ENCODE data around the gene UMODL1. TPM values are rescaled to one million over a fixed set of nuclear protein-coding genes. Genes with fewer than 3 reads are reported as not detected.

UMODL1 gene
- total RNA-seq, 2 donors from 2014 or later, result 0.35 to 0.37 TPM

DNA sequence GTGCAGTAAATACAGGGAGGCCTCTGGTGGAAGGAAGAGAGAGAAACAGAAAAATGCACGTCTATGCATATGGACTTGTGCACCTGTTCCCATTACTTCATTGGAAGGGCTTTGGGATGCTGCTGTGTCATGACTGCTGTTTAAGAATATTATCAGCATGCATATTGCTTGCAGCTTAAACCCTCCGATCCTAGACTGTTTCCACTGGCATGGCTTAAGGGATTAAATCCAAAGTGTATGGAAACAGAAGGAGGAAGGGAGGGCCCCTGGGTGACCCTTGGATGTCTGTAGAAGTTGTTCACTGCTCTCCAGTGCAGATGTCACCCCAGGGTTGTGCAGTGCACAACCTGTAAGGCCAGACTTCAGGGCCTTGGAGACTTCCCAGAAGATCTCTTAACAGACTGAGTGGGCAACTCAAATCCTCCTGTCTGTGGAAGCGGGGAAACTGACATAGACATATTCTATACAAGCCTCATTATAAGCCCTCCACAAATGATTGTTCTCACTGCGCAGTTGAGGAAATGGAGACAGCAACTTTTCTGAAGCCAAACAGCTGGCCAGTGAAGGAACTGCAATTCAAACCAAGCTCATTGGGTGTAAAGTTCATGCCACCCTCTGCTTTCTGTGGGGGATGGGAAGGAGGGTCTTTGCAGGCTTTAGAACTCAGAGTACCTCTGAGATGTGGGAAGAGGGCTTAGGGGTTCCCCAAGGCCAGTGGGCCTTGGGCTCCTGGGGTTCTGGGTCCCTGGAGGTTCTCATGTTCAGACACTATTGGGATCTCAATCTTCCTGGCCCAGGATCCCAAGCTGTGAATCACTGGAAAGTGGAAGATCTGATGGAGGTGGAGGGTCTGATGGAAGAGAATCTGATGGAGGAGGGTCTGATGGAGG is 73.8 kb downstream of the UMODL1 start:
- Histone ChIP-seq H3K9me3 (no peaks in the 10 kb centered on the region), H3K27me3 (no peaks in the 10 kb centered on the region), H3K27ac (no peak overlapping the region), H3K36me3 (no peaks in the 10 kb centered on the region), H3K9ac (ENCODE audit: low read depth in 2 of 2, low read length in 2 of 2) (no peak overlapping the region), H3K4me1 (peaks cover 4% of the 10 kb centered on the region), H3K4me3 (no peak overlapping the region)
- TF ChIP-seq, protein P1, sequence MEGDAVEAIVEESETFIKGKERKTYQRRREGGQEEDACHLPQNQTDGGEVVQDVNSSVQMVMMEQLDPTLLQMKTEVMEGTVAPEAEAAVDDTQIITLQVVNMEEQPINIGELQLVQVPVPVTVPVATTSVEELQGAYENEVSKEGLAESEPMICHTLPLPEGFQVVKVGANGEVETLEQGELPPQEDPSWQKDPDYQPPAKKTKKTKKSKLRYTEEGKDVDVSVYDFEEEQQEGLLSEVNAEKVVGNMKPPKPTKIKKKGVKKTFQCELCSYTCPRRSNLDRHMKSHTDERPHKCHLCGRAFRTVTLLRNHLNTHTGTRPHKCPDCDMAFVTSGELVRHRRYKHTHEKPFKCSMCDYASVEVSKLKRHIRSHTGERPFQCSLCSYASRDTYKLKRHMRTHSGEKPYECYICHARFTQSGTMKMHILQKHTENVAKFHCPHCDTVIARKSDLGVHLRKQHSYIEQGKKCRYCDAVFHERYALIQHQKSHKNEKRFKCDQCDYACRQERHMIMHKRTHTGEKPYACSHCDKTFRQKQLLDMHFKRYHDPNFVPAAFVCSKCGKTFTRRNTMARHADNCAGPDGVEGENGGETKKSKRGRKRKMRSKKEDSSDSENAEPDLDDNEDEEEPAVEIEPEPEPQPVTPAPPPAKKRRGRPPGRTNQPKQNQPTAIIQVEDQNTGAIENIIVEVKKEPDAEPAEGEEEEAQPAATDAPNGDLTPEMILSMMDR (IDR thresholded peaks at IDR 0.05), result no peak
- intact Hi-C loops (cut with DNase I), result loop anchor here (5.0 kb wide), 1 partner anchor 112 kb away; no protein-coding TSS in a partner anchor
- DNase-seq, result no peak

DNA sequence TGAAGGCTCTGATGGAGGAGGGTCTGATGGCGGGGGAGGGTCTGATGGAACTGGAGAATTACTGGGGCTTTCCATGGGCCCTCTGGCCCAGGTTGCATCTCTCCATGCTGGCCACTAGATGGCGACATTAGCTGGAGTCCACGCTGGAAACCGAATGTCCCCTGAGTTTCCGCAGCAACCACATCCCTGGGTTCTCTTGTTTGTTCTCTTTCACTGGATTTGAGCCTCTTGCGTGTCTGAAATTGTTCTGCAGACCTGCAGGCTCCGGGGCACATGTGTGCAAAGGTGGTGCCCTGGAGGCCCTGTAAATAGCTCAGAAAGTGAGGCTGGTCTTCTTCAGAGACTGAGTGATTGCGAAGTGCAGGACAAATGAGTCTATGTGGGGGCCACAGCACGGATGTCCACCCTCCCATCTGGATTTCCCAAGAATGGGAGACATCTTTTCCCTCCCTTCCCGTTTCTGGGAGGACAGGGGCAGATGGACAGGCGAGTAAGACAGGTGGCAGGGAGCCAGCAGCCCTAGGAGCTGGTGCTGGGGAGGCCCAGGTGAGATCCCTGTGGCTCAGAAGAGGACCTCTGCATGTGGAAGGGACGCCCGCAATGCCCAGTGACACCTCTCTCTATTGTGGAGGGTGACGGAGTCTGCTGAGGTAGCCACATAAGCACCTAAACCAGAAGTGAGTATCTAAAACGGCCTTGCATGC is 74.6 kb downstream of the UMODL1 start:
- H3K27me3 ChIP-seq, result no peaks in the 10 kb centered on the region
- H3K4me1 ChIP-seq, result peaks cover 4% of the 10 kb centered on the region
- no peak overlapping the region for H3K9ac ChIP-seq (ENCODE audit: low read depth in 2 of 2, low read length in 2 of 2)
- TF ChIP-seq, protein P1 (IDR thresholded peaks at IDR 0.05), result peak; percentile 89
- no peak overlapping the region for H3K4me3 ChIP-seq
- H3K9me3 ChIP-seq, result no peaks in the 10 kb centered on the region
- no peak overlapping the region for H3K27ac ChIP-seq
- intact Hi-C loops (cut with DNase I), result loop anchor here (5.0 kb wide), 1 partner anchor 112 kb away; no protein-coding TSS in a partner anchor
- DNase-seq, result peak; percentile 65
- no peaks in the 10 kb centered on the region for H3K36me3 ChIP-seq

DNA sequence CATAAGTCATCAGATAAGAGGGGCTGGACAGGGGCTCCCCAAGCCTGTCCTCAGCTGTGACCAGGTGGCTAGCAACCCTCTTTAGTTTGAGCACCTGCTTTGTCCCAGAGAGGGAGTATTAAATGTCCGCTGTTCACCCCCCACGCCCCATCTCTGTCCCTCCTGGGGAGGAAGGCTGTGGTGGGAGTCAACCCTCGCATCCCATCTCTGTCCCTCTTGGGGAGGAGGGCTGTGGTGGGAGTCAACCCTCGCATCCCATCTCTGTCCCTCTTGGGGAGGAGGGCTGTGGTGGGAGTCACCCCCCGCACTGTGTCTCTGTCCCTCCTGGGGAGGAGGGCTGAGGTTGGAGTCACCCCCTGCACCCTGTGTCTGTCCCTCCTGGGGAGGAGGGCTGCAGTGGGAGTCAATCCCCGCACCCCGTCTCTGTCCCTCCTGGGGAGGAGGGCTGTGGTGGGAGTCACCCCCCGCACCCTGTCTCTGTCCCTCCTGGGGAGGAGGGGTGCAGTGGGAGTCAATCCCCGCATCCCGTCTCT is 75.2 kb downstream of the UMODL1 start:
- Histone ChIP-seq H3K4me1 (peaks cover 4% of the 10 kb centered on the region), H3K27me3 (no peaks in the 10 kb centered on the region), H3K36me3 (no peaks in the 10 kb centered on the region), H3K4me3 (no peak overlapping the region), H3K27ac (no peak overlapping the region), H3K9me3 (no peaks in the 10 kb centered on the region), H3K9ac (ENCODE audit: low read depth in 2 of 2, low read length in 2 of 2) (no peak overlapping the region)
- TF ChIP-seq, protein P1 (IDR thresholded peaks at IDR 0.05), result no peak
- intact Hi-C loops (cut with DNase I), result loop anchor here (5.0 kb wide), 1 partner anchor 111 kb away; no protein-coding TSS in a partner anchor
- DNase-seq, result no peak

DNA sequence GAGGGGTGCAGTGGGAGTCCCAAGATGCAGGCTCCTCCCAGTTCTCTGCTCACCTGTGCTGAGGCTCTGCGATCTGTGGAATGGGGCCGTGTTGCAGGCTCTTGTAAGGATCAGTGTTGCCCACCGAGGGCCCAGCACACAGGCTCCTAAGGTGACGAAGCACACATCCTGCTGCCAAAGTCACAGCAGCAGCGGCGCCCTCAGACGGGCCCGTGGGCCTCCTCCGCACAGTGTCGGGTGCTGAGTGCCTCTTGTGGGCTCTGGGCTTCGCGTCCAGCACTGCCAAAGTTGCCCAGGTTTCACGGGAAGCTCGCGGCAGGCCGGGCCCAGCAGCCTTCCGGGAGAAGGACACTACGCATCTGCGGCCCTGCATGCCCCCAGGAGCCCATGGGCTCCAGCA is 75.7 kb downstream of the UMODL1 start:
- intact Hi-C loops (cut with DNase I), result loop anchor here (5.0 kb wide), 1 partner anchor 110 kb away; no protein-coding TSS in a partner anchor
- TF ChIP-seq, protein P1 (IDR thresholded peaks at IDR 0.05), result no peak
- Histone ChIP-seq H3K9me3 (no peaks in the 10 kb centered on the region), H3K4me3 (no peak overlapping the region), H3K36me3 (no peaks in the 10 kb centered on the region), H3K9ac (ENCODE audit: low read depth in 2 of 2, low read length in 2 of 2) (no peak overlapping the region), H3K27me3 (no peaks in the 10 kb centered on the region), H3K4me1 (peaks cover 4% of the 10 kb centered on the region), H3K27ac (no peak overlapping the region)
- DNase-seq, result no peak

DNA sequence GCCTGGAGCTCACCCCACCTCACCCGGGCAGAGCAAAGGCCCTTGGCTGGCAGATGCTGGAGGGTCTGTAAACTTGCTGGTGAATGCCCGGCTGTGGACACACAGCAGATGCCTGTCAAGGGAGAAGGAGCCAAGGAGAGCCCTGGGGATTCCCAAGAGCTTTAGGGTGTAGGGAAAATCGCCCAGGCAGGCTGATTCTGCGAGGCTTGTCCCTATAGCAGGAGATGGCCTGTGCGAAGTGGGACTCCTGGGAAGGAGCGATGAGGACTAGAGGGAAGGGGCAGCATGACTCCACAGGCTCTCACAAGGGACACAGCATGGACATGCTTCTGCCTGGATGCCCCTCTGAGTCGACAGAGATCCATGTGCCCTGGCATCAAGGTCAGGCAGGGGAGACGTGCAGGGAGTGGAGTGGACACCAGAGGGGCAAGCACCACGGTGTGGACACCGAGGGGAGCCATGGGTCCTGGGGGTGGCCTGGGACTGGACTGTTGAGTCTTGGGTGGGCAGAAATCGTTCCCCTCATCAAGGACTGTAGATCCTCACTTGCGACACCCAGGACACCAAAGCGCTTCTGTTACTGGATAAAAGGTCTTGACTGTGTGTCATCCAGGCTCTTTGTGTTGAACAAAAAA is 76.4 kb downstream of the UMODL1 start:
- intact Hi-C loops (cut with DNase I), result loop anchor here (5.0 kb wide), 1 partner anchor 110 kb away; no protein-coding TSS in a partner anchor
- Histone ChIP-seq H3K9me3 (no peaks in the 10 kb centered on the region), H3K36me3 (no peaks in the 10 kb centered on the region), H3K27me3 (no peaks in the 10 kb centered on the region), H3K4me3 (no peak overlapping the region), H3K27ac (no peak overlapping the region), H3K9ac (ENCODE audit: low read depth in 2 of 2, low read length in 2 of 2) (no peak overlapping the region), H3K4me1 (peaks cover 4% of the 10 kb centered on the region)
- DNase-seq, result no peak
- TF ChIP-seq, protein P1 (IDR thresholded peaks at IDR 0.05), result no peak

All from colonic mucosa (tissue), 4 donors.